ENCODE data around the gene SLC25A40. TPM values are rescaled to one million over a fixed set of nuclear protein-coding genes. Genes with fewer than 3 reads are reported as not detected.

Gene SLC25A40
- total RNA-seq, 4 donors from 2014 or later: 3.2 to 14.8 (median 8.6) TPM

- in situ Hi-C loops (cut with MboI; ENCODE audit: low sequenced_read_pairs in 4 of 4) (no loop called here), intact Hi-C loops (cut with DNase I; ENCODE audit: low total_unique reads) (no loop called here)
- peaks cover 0 to 16% of the 10 kb centered on the region in 2 donors for H3K36me3 ChIP-seq
Measured at GRCh38 chr7:87853237-87853864, 22.8 kb downstream of the SLC25A40 start.

GRCh38 chr7:87852306-87852705 lies 23.9 kb downstream of the SLC25A40 start:
- Histone ChIP-seq H3K4me3 (no peak overlapping the region), H3K4me1 (no peaks in the 10 kb centered on the region), H3K27me3 (no peaks in the 10 kb centered on the region), H3K36me3 (peaks cover 0 to 5% of the 10 kb centered on the region in 2 donors), H3K27ac (no peak overlapping the region), H3K9me3 (no peaks in the 10 kb centered on the region)
- intact Hi-C loops (cut with DNase I; ENCODE audit: low total_unique reads): no loop called here
- ATAC-seq: no peak
- DNase-seq: no peak
- TF ChIP-seq, protein P1, sequence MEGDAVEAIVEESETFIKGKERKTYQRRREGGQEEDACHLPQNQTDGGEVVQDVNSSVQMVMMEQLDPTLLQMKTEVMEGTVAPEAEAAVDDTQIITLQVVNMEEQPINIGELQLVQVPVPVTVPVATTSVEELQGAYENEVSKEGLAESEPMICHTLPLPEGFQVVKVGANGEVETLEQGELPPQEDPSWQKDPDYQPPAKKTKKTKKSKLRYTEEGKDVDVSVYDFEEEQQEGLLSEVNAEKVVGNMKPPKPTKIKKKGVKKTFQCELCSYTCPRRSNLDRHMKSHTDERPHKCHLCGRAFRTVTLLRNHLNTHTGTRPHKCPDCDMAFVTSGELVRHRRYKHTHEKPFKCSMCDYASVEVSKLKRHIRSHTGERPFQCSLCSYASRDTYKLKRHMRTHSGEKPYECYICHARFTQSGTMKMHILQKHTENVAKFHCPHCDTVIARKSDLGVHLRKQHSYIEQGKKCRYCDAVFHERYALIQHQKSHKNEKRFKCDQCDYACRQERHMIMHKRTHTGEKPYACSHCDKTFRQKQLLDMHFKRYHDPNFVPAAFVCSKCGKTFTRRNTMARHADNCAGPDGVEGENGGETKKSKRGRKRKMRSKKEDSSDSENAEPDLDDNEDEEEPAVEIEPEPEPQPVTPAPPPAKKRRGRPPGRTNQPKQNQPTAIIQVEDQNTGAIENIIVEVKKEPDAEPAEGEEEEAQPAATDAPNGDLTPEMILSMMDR (IDR thresholded peaks at IDR 0.05 in 4 of 5, conservative IDR thresholded peaks at IDR 0.05 in 1 of 5): no peak
- TF ChIP-seq POLR2A (IDR thresholded peaks at IDR 0.05): no peak
- in situ Hi-C loops (cut with MboI; ENCODE audit: low sequenced_read_pairs in 4 of 4): no loop called here

More at GRCh38 chr7:87853237-87853864, 22.8 kb downstream of the SLC25A40 start:
- no peak overlapping the region for H3K4me3 ChIP-seq
- DNase-seq: no peak
- TF ChIP-seq POLR2A (IDR thresholded peaks at IDR 0.05): no peak
- TF ChIP-seq, protein P1 (IDR thresholded peaks at IDR 0.05 in 4 of 5, conservative IDR thresholded peaks at IDR 0.05 in 1 of 5): no peak
- ATAC-seq: no peak
- H3K27me3 ChIP-seq: no peaks in the 10 kb centered on the region
- no peaks in the 10 kb centered on the region for H3K9me3 ChIP-seq
- H3K4me1 ChIP-seq: no peaks in the 10 kb centered on the region
- no peak overlapping the region for H3K27ac ChIP-seq

DNA sequence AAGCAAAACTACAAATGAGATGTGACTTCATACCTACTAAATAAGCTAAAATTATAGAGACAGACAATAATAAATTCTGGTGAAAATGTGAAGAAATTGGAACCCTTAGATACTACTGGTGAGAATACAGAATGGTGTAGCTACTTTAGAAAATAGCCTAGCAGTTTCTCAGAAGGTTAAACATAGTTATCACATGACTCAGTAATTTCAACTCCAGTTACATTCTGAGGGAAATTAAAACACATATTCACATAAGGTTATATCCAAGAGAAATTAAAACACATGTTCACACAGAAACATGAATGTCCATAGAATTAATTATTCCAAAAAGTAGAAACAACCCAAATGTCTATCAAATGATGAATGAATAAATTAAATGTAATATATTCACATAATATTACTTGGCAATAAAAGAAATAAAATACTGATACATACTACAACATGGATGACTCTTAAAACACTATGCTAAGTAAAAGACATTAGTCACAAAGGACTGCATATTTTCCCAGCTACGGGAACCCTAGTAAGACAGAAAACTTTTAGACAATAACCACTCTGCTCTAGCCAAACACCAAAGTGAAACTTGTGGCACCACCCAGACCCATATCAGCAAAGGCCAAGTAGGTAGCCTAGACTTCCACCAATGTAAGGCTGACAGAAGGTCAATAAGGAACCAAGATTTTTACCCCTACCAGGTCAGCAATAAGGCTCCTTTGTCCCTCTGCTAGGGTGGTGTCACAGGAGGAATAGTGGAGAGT lies 25.1 kb downstream of the SLC25A40 start:
- intact Hi-C loops (cut with DNase I; ENCODE audit: low total_unique reads): no loop called here
- in situ Hi-C loops (cut with MboI; ENCODE audit: low sequenced_read_pairs in 4 of 4): no loop called here
- peaks cover 0 to 4% of the 10 kb centered on the region in 2 donors for H3K36me3 ChIP-seq

DNA sequence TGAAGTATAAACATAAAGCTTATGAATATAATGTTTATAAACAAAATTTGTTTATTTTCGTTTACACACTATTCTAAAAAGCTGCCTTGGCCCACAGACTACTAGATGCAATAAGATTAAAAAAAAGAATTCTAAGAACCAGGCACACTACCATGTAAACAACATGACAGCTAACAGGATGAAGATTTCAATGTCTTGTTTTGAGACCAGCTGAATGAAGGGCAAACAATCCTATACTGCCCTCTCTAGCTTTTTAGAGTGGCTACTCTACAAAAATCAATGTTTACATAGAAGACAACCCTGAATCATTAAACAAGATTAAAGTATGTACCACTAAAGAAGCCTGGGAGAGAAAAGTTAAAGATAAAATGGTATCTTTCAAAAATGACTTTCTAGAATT lies 38.6 kb downstream of the SLC25A40 start:
- no peaks in the 10 kb centered on the region for H3K27me3 ChIP-seq
- no peaks in the 10 kb centered on the region for H3K4me1 ChIP-seq
- no peak overlapping the region for H3K27ac ChIP-seq
- in situ Hi-C loops (cut with MboI; ENCODE audit: low sequenced_read_pairs in 4 of 4): no loop called here
- intact Hi-C loops (cut with DNase I; ENCODE audit: low total_unique reads): no loop called here
- DNase-seq (no peak), ATAC-seq (no peak)
- H3K36me3 ChIP-seq: no peaks in the 10 kb centered on the region
- H3K9me3 ChIP-seq: no peaks in the 10 kb centered on the region
- no peak for TF ChIP-seq POLR2A (IDR thresholded peaks at IDR 0.05)
- TF ChIP-seq, protein P1 (IDR thresholded peaks at IDR 0.05 in 4 of 5, conservative IDR thresholded peaks at IDR 0.05 in 1 of 5): no peak
- H3K4me3 ChIP-seq: no peak overlapping the region

More for the DNA sequence above, 25.1 kb downstream of the SLC25A40 start:
- Histone ChIP-seq H3K9me3 (no peaks in the 10 kb centered on the region), H3K27me3 (no peaks in the 10 kb centered on the region), H3K4me3 (no peak overlapping the region), H3K4me1 (no peaks in the 10 kb centered on the region), H3K27ac (no peak overlapping the region)
- TF ChIP-seq POLR2A (IDR thresholded peaks at IDR 0.05): no peak
- TF ChIP-seq, protein P1 (IDR thresholded peaks at IDR 0.05 in 4 of 5, conservative IDR thresholded peaks at IDR 0.05 in 1 of 5): no peak
- DNase-seq (no peak), ATAC-seq (no peak)
